KMS-11 (cell line): ENCODE results near the gene EVA1B.

Experiments
- H2AFZ ChIP-seq: fragments of 200-600 bp; sonication (generic); 2 replicates; pipeline ENCODE4 v1.6.1; 2016; ENCODE audit warnings: antibody characterized with exemption, mixed run types, low read depth
- H3K27ac ChIP-seq: fragments of 200-600 bp; sonication (generic); 2 replicates; pipeline ENCODE4 v1.6.1; 2016; ENCODE audit warnings: mild to moderate bottlenecking, mixed run types
- H3K27me3 ChIP-seq: fragments of 200-600 bp; sonication (generic); 2 replicates; pipeline ENCODE4 v1.6.1; 2017; ENCODE audit warnings: mild to moderate bottlenecking, low read depth, mixed run types, moderate library complexity; ENCODE audit not compliant: insufficient read depth
- H3K36me3 ChIP-seq: fragments of 200-600 bp; sonication (generic); 2 replicates; pipeline ENCODE4 v1.6.1; 2017; ENCODE audit warnings: mild to moderate bottlenecking, mixed run types; ENCODE audit not compliant: insufficient read depth
- H3K4me1 ChIP-seq: fragments of 200-600 bp; sonication (generic); 2 replicates; pipeline ENCODE4 v1.6.1; 2016; ENCODE audit warnings: mild to moderate bottlenecking, low read depth, mixed run types; ENCODE audit not compliant: poor library complexity, severe bottlenecking
- H3K4me2 ChIP-seq: fragments of 200-600 bp; sonication (generic); 2 replicates; pipeline ENCODE4 v1.7.0; 2016; ENCODE audit warnings: mild to moderate bottlenecking, mixed run types
- H3K4me3 ChIP-seq: fragments of 200-600 bp; sonication (generic); IDR thresholded peaks from 2 replicates; pipeline ENCODE4 v1.6.1; 2017; ENCODE audit warnings: low read depth, low read length, mixed read lengths; ENCODE audit not compliant: insufficient read depth
- H3K79me2 ChIP-seq: fragments of 200-600 bp; sonication (generic); 2 replicates; pipeline ENCODE4 v1.6.1; 2016; ENCODE audit warnings: low read depth, mixed run types; ENCODE audit not compliant: insufficient read depth
- H3K9ac ChIP-seq: fragments of 200-600 bp; sonication (generic); 2 replicates; pipeline ENCODE4 v1.6.1; 2016; ENCODE audit warnings: mild to moderate bottlenecking, mixed run types
- H4K20me1 ChIP-seq: fragments of 200-600 bp; sonication (generic); 2 replicates; pipeline ENCODE4 v1.6.1; 2016; ENCODE audit warnings: mild to moderate bottlenecking, mixed run types; ENCODE audit not compliant: insufficient read depth
- CTCF ChIP-seq: fragments of 200-600 bp; sonication (generic); conservative IDR thresholded peaks from 2 replicates; pipeline ENCODE4 v1.6.1; 2017; ENCODE audit warnings: low read depth, mild to moderate bottlenecking, antibody characterized with exemption, low read length, moderate library complexity, mixed read lengths

EVA1B gene

GRCh38 chr1:36301220-36301619 lies 22.2 kb downstream of the EVA1B start:
- Histone ChIP-seq H3K4me3 (no peak overlapping the region), H3K27me3 (no peaks in the 10 kb centered on the region), H3K36me3 (0 out of 2 replicates have a peak, but pooled peaks cover 3% of the 10 kb centered on the region), H3K9ac (no peak overlapping the region), H3K4me1 (peaks cover 20% of the 10 kb centered on the region), H2AFZ (no peak overlapping the region), H4K20me1 (no peaks in the 10 kb centered on the region), H3K79me2 (no peaks in the 10 kb centered on the region), H3K4me2 (no peak overlapping the region), H3K27ac (no peak overlapping the region)
- TF ChIP-seq CTCF, result no peak

GRCh38 chr1:36300526-36300925 lies 22.9 kb downstream of the EVA1B start:
- H3K27ac ChIP-seq, result peak overlapping the region; percentile 35; the same call in 1 of the 2 replicates
- 0 out of 2 replicates have a peak, but pooled peaks cover 3% of the 10 kb centered on the region for H3K36me3 ChIP-seq
- H3K4me2 ChIP-seq, result no peak overlapping the region
- H3K4me1 ChIP-seq, result peaks cover 14% of the 10 kb centered on the region
- no peak for TF ChIP-seq CTCF
- no peak overlapping the region for H3K4me3 ChIP-seq
- H3K9ac ChIP-seq, result no peak overlapping the region
- H4K20me1 ChIP-seq, result no peaks in the 10 kb centered on the region
- H3K79me2 ChIP-seq, result no peaks in the 10 kb centered on the region
- H2AFZ ChIP-seq, result no peak overlapping the region
- H3K27me3 ChIP-seq, result no peaks in the 10 kb centered on the region

- H3K4me3 ChIP-seq, result no peak overlapping the region
- H3K79me2 ChIP-seq, result no peaks in the 10 kb centered on the region
- no peak overlapping the region for H3K27ac ChIP-seq
- peaks cover 10% of the 10 kb centered on the region for H3K4me1 ChIP-seq
- H4K20me1 ChIP-seq, result no peaks in the 10 kb centered on the region
- H3K9ac ChIP-seq, result no peak overlapping the region
- H2AFZ ChIP-seq, result no peak overlapping the region
- H3K27me3 ChIP-seq, result no peaks in the 10 kb centered on the region
- no peak overlapping the region for H3K4me2 ChIP-seq
- no peak for TF ChIP-seq CTCF
- 0 out of 2 replicates have a peak, but pooled peaks cover 3% of the 10 kb centered on the region for H3K36me3 ChIP-seq
These were observed 24.8 kb downstream of the EVA1B start for GRCh38 chr1:36298640-36299039.

GRCh38 chr1:36297062-36297461 lies 26.4 kb downstream of the EVA1B start:
- H2AFZ ChIP-seq, result no peak overlapping the region
- no peak overlapping the region for H3K27ac ChIP-seq
- H3K79me2 ChIP-seq, result no peaks in the 10 kb centered on the region
- no peaks in the 10 kb centered on the region for H4K20me1 ChIP-seq
- TF ChIP-seq CTCF, result no peak
- H3K4me1 ChIP-seq, result peaks cover 10% of the 10 kb centered on the region
- 0 out of 2 replicates have a peak, but pooled peaks cover 3% of the 10 kb centered on the region for H3K36me3 ChIP-seq
- H3K4me2 ChIP-seq, result no peak overlapping the region
- no peak overlapping the region for H3K4me3 ChIP-seq
- no peak overlapping the region for H3K9ac ChIP-seq
- H3K27me3 ChIP-seq, result no peaks in the 10 kb centered on the region
